GM19467 (cell line): ENCODE results near the gene SKIDA1.

Experiments
- ATAC-seq: cut with Tn5 transposase; IDR thresholded peaks from one replicate; pipeline ENCODE4 v1.9.1; 2021; ENCODE audit warnings: mild to moderate bottlenecking, moderate library complexity; ENCODE audit not compliant: unreplicated experiment

The SKIDA1 gene

DNA sequence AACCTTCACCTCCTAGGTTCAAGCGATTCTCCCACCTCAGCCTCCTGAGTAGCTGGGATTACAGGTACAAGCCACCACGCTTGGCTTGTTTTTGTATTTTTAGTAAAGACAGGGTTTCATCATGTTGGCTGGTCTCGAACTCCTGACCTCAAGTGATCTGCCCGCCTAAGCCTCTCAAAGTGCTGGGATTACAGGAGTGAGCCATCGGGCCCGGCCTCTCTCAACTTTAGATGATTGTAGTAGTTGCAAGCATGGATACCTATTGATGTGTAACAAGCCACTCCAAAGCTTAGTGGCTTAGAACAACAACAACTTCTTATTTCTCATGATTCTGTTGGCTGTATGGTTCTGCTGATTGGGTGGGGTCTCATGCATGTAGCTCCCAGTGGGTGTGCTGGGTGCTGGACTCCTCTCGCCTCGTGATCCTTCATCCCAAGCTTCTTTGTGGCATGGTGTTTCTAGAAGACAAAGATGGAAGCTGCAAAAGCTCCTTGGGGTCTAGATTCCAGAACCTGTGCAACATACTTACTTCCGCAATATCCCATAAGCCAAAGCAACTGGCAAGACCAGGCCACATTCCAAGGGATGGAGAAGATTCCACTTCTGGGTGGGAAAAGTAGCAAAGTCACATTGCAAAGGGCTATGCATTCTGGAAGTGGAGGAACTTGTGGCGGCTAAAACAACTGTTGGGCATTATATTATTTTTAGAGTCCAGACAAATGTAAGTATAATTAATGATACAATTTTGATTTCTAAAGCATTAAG lies 37.9 kb downstream of the SKIDA1 start:
- no peak for ATAC-seq

DNA sequence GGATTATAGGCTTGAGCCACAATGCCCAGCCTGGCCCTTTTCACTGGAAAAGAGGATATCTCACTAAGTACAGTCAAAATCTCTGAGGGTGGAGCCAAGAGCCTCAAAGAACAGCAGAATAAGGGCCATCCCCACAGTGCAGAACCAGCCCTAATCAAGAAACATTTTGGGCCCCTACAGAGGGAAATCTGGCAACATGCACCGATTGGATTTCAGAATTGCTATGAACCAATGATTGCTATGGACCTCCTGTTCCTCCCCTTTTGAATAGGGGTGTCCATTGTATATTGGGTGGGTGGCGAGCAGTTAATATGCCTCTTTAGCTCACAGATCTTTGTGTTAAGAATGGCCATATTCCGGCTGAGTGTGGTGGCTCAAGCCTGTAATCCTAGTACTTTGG lies 42.7 kb downstream of the SKIDA1 start:
- ATAC-seq: no peak

DNA sequence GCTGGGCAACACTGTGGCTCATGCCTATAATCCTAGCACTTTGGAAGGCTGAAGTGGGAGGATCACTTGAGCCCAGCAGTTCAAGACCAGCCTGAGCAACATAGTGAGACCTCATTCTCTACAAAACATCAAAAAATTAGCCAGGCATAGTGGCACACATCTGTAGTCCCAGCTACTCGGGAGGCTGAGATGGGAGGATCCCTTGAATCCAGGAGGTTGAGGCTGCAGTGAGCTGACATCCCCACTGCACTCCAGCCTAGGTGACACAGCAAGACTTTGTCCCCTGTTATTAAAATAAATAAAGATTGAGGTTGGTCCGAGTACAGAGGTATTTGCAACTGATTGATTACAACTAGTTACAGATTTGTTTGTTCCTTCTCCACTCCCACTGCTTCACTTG lies 44.1 kb downstream of the SKIDA1 start:
- no peak for ATAC-seq

DNA sequence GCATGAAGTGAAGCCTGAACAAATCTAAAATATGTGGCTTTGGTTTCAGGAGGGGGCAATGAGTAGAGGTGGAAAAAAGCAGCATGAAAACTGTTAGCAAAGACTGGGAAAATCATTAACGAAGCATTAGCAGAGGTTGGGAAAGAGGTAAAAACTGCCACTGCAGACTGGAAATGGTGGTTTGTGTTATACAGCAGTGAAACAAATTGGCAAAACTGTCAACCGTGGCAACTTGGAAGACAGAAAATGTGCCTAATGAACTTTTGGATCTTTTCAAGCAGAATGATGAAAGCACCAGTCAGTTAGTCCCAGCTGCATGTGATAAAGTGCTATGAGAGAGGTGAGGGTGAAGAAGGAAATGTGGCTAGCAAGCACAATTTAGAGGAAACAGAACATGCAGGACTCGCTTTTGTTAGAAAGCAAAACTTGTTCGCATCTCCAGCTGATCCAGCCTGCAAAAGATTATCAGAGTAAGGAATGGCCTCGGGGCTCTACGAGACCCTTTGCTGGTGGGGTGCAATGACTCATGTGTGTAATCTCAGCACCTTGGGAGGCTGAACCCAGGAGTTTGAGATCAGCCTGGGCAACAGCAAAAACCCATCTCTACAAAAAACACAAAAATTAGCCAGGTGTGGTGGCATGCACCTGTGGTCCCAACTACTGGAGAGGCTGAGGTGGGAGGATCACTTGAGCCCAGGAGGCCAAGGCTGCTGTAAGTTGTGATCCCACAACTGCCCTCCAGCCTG lies 45.7 kb downstream of the SKIDA1 start:
- no peak for ATAC-seq

DNA sequence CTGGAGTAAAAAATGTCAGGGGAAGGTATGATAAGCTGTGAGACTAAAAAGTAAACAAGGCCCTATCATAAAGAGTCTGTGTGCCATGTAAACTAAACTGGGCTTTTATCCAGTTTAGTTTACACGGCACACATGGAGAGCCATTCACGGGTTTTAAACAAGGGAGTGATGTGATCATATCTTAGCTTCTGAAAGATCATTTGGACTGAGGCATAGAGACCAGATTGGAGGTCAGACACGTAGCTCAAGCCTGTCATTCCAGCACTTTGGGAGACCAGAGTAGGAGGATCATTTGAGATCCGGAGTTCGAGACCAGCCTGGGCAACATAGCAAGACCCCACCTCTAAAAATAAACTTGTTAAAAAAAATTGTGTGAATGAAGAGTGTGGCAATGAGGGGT lies 50.1 kb downstream of the SKIDA1 start:
- no peak for ATAC-seq

DNA sequence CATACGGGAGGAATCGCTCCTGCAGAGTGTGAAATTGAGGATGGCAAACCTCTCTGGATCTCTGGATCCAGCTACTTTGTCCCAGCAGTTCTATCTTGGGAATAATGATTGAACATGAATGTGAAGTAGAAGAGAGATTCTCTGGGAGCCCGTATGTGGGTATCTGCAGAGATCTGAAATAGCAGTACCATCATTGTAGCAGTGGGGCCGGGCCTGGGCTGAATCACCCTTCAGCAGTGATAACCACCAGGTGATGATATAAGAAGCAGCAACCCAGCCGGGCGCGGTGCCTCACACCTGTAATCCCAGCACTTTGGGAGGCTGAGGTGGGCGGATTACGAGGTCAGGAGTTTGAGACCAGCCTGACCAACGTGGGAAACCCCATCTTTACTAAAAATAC lies 51.9 kb downstream of the SKIDA1 start:
- no peak for ATAC-seq

DNA sequence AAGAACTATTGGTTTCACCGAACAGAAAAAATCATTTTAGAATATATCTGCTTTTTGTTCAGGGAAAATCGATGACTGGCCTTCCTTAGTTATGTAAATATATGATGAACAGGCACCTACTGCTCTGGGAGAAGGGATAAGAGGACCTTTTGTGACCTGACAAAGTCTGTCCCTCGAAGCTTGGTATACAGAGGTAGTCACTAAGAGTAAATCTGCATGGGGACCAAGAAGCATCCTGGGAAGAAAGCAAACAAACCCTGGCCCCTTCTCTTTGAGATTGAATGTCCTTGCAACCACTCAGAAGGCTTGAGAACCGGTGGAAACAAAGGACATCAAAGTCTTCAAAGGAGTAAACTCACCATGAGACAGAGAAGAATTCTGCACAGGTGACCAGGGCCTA lies 52.3 kb downstream of the SKIDA1 start:
- ATAC-seq: no peak

DNA sequence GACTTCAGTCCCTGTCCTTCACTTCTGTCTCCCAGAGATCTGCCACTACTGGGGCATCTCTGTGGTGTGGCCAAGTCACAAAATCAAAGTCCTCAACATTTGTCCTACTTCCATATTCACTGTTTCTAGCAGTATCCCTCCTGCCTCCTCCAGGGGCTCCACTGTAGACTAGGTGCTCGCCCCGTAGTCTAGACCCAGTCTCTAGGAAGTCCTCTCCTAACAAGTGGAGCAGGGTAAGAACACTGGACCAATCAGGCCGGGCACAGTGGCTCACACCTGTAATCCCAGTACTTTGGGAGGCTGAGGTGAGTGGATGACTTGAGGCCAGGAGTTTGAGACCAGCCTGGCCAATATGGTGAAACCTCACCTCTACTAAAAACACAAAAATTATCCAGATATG lies 57.4 kb downstream of the SKIDA1 start:
- ATAC-seq: no peak

DNA sequence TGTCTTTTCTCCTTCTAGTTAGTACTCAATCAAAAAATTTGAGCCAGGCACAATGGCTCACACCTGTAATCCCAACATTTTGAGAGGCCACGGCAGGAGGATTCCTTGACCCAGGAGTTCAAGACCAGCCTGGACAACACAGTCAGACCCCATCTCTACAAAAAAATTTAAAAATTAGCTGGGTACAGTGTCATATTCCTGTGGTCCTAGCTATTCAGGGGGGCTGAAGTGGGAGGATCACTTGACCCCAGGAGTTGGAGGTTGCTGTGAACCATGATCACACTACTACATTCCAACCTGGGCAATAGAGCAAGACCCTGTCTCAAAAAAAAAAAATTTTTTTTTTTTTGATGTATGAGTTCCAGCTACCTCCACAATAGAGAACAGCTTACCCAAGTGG lies 57.8 kb downstream of the SKIDA1 start:
- ATAC-seq: no peak

DNA sequence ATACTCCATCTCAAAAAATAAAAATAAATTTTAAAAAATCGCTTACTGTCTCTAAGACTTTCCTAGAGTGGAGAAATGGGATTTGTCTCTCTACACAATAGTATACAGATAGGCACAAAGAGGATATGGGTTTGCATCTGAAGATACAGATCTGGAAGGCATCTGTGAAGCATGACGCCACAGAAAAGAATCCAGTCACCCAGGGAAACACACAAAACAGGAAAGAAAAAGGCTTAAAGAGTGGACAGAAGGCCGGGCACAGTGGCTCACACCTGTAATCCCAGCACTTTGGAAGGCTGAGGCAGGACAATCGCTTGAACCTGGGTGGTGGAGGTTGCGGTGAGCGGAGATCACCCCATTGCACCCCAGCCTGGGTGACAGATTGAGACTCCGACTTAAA lies 61.3 kb downstream of the SKIDA1 start:
- no peak for ATAC-seq
